ENCODE results near the gene ZNF584. TPM values are rescaled to one million over a fixed set of nuclear protein-coding genes. Genes with fewer than 3 reads are reported as not detected.

Gene ZNF584
- total RNA-seq, 1 donor from 2014 or later: 5.3 TPM

- H3K4me3 ChIP-seq (ENCODE audit: low read depth, low read length): no peak overlapping the region
- TF ChIP-seq, protein P1, sequence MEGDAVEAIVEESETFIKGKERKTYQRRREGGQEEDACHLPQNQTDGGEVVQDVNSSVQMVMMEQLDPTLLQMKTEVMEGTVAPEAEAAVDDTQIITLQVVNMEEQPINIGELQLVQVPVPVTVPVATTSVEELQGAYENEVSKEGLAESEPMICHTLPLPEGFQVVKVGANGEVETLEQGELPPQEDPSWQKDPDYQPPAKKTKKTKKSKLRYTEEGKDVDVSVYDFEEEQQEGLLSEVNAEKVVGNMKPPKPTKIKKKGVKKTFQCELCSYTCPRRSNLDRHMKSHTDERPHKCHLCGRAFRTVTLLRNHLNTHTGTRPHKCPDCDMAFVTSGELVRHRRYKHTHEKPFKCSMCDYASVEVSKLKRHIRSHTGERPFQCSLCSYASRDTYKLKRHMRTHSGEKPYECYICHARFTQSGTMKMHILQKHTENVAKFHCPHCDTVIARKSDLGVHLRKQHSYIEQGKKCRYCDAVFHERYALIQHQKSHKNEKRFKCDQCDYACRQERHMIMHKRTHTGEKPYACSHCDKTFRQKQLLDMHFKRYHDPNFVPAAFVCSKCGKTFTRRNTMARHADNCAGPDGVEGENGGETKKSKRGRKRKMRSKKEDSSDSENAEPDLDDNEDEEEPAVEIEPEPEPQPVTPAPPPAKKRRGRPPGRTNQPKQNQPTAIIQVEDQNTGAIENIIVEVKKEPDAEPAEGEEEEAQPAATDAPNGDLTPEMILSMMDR (conservative IDR thresholded peaks at IDR 0.05; ENCODE audit: low read depth, low read length): no peak
- no peak for DNase-seq (ENCODE audit: low read depth)
Measured at GRCh38 chr19:58455306-58455705, 46.9 kb downstream of the ZNF584 start.

DNA sequence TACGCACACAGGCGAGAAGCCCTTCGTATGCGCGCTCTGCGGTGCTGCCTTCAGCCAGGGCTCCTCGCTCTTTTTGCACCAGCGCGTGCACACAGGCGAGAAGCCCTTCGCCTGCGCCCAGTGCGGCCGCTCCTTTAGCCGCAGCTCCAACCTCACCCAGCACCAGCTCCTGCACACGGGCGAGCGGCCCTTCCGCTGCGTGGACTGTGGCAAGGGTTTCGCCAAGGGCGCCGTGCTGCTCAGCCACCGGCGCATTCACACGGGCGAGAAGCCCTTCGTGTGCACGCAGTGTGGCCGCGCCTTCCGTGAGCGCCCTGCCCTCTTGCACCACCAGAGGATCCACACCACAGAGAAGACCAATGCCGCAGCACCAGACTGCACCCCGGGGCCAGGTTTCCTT lies 47.7 kb downstream of the ZNF584 start:
- TF ChIP-seq, protein P1 (conservative IDR thresholded peaks at IDR 0.05; ENCODE audit: low read depth, low read length): no peak
- no peak overlapping the region for H3K4me3 ChIP-seq (ENCODE audit: low read depth, low read length)
- no peak for DNase-seq (ENCODE audit: low read depth)

- DNase-seq (ENCODE audit: low read depth): no peak
- no peak overlapping the region for H3K4me3 ChIP-seq (ENCODE audit: low read depth, low read length)
Measured at GRCh38 chr19:58460039-58460438, 51.6 kb downstream of the ZNF584 start.

DNA sequence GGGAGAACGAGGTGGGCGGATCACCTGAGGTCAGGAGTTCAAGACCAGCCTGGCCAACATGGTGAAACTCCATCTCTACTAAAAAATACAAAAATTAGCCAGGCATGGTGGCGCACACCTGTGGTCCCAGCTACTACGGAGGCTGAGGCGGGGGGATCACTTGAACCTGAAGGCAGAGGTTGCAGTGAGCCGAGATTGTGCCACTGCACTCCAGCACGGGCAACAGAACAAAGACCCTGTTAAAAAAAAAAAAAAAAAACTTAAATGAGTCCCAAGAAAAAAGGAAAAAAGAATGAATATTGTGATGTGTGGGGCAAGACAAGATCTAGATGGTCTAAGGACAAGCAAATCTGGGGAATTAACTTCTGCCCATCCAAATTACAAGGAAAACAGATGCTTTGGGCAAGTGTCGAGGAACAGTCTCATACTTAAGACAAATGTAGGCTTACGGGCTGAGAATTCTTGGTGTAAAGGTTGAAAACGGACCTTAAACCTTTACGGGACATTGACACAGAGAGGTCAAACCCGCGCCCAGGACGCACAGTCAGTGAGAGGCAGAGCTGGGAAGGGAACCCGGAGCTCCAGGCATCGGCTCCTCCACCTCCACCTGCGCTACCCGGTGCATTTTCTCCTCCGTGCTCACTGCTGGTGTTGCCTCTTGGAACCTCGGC lies 57.8 kb downstream of the ZNF584 start:
- no peak for DNase-seq (ENCODE audit: low read depth)
- peak overlapping the region; percentile 96 for H3K4me3 ChIP-seq (ENCODE audit: low read depth, low read length)
- TF ChIP-seq, protein P1 (conservative IDR thresholded peaks at IDR 0.05; ENCODE audit: low read depth, low read length): no peak

More at GRCh38 chr19:58460039-58460438, 51.6 kb downstream of the ZNF584 start:
- TF ChIP-seq, protein P1 (conservative IDR thresholded peaks at IDR 0.05; ENCODE audit: low read depth, low read length): no peak

DNA sequence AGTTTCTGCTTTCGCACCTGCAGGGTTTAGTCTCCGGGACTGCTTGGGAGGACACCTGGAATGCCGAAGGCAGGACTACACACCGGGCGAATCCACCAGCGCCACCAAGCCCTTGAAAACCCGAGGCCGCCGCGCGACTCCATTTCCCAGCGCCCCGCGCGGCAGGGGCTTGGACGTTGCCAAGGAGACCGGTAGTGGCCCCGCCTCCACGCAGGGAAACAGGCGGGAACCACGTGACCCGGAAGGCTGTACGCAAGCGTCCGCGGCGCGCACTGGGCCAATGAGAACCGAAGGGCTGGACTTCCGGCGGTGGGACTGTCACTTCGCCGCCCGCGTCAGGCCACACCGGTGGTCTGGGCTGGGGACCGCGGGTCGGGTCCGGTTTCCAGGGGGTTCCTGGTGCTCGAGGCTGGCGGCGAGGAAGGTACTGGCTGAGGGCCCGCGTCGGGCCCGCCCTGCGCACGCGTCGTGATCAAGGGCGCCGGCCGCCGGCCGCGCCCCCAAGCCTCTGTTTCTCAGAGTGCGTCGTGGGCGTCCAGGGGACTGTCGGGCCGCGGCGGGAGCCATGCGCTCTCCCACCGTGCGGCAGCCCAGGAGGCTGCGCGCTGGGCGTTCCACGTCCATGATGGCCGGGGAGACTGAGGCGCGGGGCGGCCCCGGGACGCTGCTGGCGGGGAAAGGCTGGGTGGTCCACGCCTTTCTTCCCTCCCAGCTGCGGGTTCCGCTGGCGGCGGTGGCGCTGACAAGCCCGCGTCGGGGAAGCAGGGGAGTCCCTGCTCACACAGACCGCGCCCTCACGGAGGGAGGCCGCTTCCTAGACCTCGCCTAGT lies 58.5 kb downstream of the ZNF584 start, which contains the start of gene ZNF324:
TSS of gene ZNF324 (plus strand) at position 321 of the 830 bp plus-strand sequence. CDS start 2,106 bp downstream, outside the sequence.
- TF ChIP-seq, protein P1 (conservative IDR thresholded peaks at IDR 0.05; ENCODE audit: low read depth, low read length): no peak
- DNase-seq (ENCODE audit: low read depth): no peak
- peak within 1 kb of the TSS; percentile 96 for H3K4me3 ChIP-seq (ENCODE audit: low read depth, low read length)

Other genes with a start within 250 kb of the ZNF584 start
- 23.6 and 24.7 TPM in 2 replicates for gene ZNF274, start 225.6 kb upstream of the ZNF584 start, total RNA-seq
- 54.5 and 58.9 TPM in 2 replicates for gene ZNF544, start 179.7 kb upstream of the ZNF584 start, total RNA-seq
- 4.2 and 4.5 TPM in 2 replicates for gene ZNF8, start 129.7 kb upstream of the ZNF584 start, total RNA-seq
- gene ERVK3-1, start 103.3 kb upstream of the ZNF584 start, total RNA-seq: 40.4 and 51.0 TPM in 2 replicates
- gene ZSCAN22, start 81.7 kb upstream of the ZNF584 start, total RNA-seq: 1.3 and 1.9 TPM in 2 replicates
- gene A1BG, start 55.2 kb upstream of the ZNF584 start, total RNA-seq: 2.7 and 20.1 TPM in 2 replicates
- gene ZNF497, start 45.9 kb upstream of the ZNF584 start, total RNA-seq: 0.06 and 0.14 TPM in 2 replicates
- 2.4 and 11.5 TPM in 2 replicates for gene ZNF837, start 27.6 kb upstream of the ZNF584 start, total RNA-seq
- 1,628 and 2,421 TPM in 2 replicates for gene RPS5, start 21.4 kb upstream of the ZNF584 start, total RNA-seq
- not detected in 2 replicates for gene RNF225, start 13.0 kb upstream of the ZNF584 start, total RNA-seq
- gene ZNF132, start 31.5 kb downstream of the ZNF584 start, total RNA-seq: 1.8 and 2.4 TPM in 2 replicates
- gene ZNF324B, start 43.0 kb downstream of the ZNF584 start, total RNA-seq: 0.98 and 3.8 TPM in 2 replicates
- gene ZNF324, start 58.4 kb downstream of the ZNF584 start, total RNA-seq: 7.2 and 13.8 TPM in 2 replicates
- 8.6 and 9.7 TPM in 2 replicates for gene ZNF446, start 67.7 kb downstream of the ZNF584 start, total RNA-seq
- 14.8 and 15.8 TPM in 2 replicates for gene SLC27A5, start 103.3 kb downstream of the ZNF584 start, total RNA-seq
- gene ZBTB45, start 111.2 kb downstream of the ZNF584 start, total RNA-seq: 18.2 and 23.7 TPM in 2 replicates
- 454 and 661 TPM in 2 replicates for gene TRIM28, start 135.4 kb downstream of the ZNF584 start, total RNA-seq
- 70.1 and 137 TPM in 2 replicates for gene CHMP2A, start 146.5 kb downstream of the ZNF584 start, total RNA-seq
- gene UBE2M, start 150.0 kb downstream of the ZNF584 start, total RNA-seq: 37.4 and 49.9 TPM in 2 replicates
- gene MZF1, start 164.7 kb downstream of the ZNF584 start, total RNA-seq: 8.0 and 12.7 TPM in 2 replicates

Data from epithelial cell of proximal tubule (primary cell).